ENCODE results near the gene OR2V1. TPM values are rescaled to one million over a fixed set of nuclear protein-coding genes. Genes with fewer than 3 reads are reported as not detected.
"Not testable (repeated sequence)": the region's sequence is repeated elsewhere in the genome, so short reads cannot be mapped to it uniquely, and the experiment has no call there.

The OR2V1 gene
- polyA plus RNA-seq, 1 experiment, result not detected

GRCh38 chr5:181100121-181100875, 30.7 kb downstream of the OR2V1 start:
- Histone ChIP-seq H3K27me3 (ENCODE audit: control insufficient read depth, insufficient read depth, low read length) (peaks cover 11% of the 10 kb centered on the region), H3K4me3 (ENCODE audit: low read depth, low read length) (no peak overlapping the region), H3K36me3 (ENCODE audit: control insufficient read depth, insufficient read depth, low read length) (no peaks in the 10 kb centered on the region)
- no peak for DNase-seq (ENCODE audit: low read depth)
- ChIA-PET CTCF (no interaction called here), POLR2A (no interaction called here)
- no peak for TF ChIP-seq CTCF (IDR thresholded peaks at IDR 0.05; ENCODE audit: insufficient read depth, low read depth, low read length)

GRCh38 chr5:181099602-181100086, 31.3 kb downstream of the OR2V1 start:
- no peaks in the 10 kb centered on the region for H3K36me3 ChIP-seq (ENCODE audit: control insufficient read depth, insufficient read depth, low read length)
- no peak for TF ChIP-seq CTCF (IDR thresholded peaks at IDR 0.05; ENCODE audit: insufficient read depth, low read depth, low read length)
- peaks cover 11% of the 10 kb centered on the region for H3K27me3 ChIP-seq (ENCODE audit: control insufficient read depth, insufficient read depth, low read length)
- ChIA-PET POLR2A (no interaction called here), CTCF (no interaction called here)
- no peak overlapping the region for H3K4me3 ChIP-seq (ENCODE audit: low read depth, low read length)
- no peak for DNase-seq (ENCODE audit: low read depth)

GRCh38 chr5:181098762-181099601, 32.0 kb downstream of the OR2V1 start:
- Histone ChIP-seq H3K4me3 (ENCODE audit: low read depth, low read length) (no peak overlapping the region), H3K27me3 (ENCODE audit: control insufficient read depth, insufficient read depth, low read length) (peaks cover 9% of the 10 kb centered on the region), H3K36me3 (ENCODE audit: control insufficient read depth, insufficient read depth, low read length) (no peaks in the 10 kb centered on the region)
- no peak for DNase-seq (ENCODE audit: low read depth)
- CTCF ChIA-PET, result no interaction called here
- TF ChIP-seq CTCF (IDR thresholded peaks at IDR 0.05; ENCODE audit: insufficient read depth, low read depth, low read length), result no peak
- POLR2A ChIA-PET, result no interaction called here

- H3K36me3 ChIP-seq (ENCODE audit: control insufficient read depth, insufficient read depth, low read length); H3K27me3 ChIP-seq (ENCODE audit: control insufficient read depth, insufficient read depth, low read length); POLR2A ChIA-PET; DNase-seq (ENCODE audit: low read depth); CTCF ChIA-PET; H3K4me3 ChIP-seq (ENCODE audit: low read depth, low read length): not testable (repeated sequence)
Measured at GRCh38 chr5:181097759-181098491, 33.0 kb downstream of the OR2V1 start.

- DNase-seq (ENCODE audit: low read depth); POLR2A ChIA-PET: not testable (repeated sequence)
Measured at GRCh38 chr5:181097383-181097753, 33.6 kb downstream of the OR2V1 start.

GRCh38 chr5:181096721-181097382, 34.1 kb downstream of the OR2V1 start:
- H3K27me3 ChIP-seq (ENCODE audit: control insufficient read depth, insufficient read depth, low read length); H3K4me3 ChIP-seq (ENCODE audit: low read depth, low read length); CTCF ChIA-PET; POLR2A ChIA-PET; H3K36me3 ChIP-seq (ENCODE audit: control insufficient read depth, insufficient read depth, low read length); DNase-seq (ENCODE audit: low read depth): not testable (repeated sequence)

More at GRCh38 chr5:181097383-181097753, 33.6 kb downstream of the OR2V1 start:
- H3K4me3 ChIP-seq (ENCODE audit: low read depth, low read length); H3K27me3 ChIP-seq (ENCODE audit: control insufficient read depth, insufficient read depth, low read length); CTCF ChIA-PET; H3K36me3 ChIP-seq (ENCODE audit: control insufficient read depth, insufficient read depth, low read length): not testable (repeated sequence)

- POLR2A ChIA-PET, CTCF ChIA-PET: not testable (repeated sequence)
Measured at GRCh38 chr5:181095162-181095561, 35.8 kb downstream of the OR2V1 start.

More at GRCh38 chr5:181095162-181095561, 35.8 kb downstream of the OR2V1 start:
- not testable (repeated sequence) for DNase-seq (ENCODE audit: low read depth); H3K36me3 ChIP-seq (ENCODE audit: control insufficient read depth, insufficient read depth, low read length); H3K4me3 ChIP-seq (ENCODE audit: low read depth, low read length); H3K27me3 ChIP-seq (ENCODE audit: control insufficient read depth, insufficient read depth, low read length)
